Keratinocyte (primary cell): Measurements from ENCODE around the gene LYZL4. TPM values are rescaled to one million over a fixed set of nuclear protein-coding genes. Genes with fewer than 3 reads are reported as not detected.

Source experiments
- DNase-seq: peaks from one replicate; pipeline ENCODE4 v3.0.0-alpha.2; 2011; ENCODE audit warnings: low read depth, missing footprints, low spot score
- FAIRE-seq: peaks from 2 replicates; lab custom pipeline; 2011; peaks lifted over from hg19 to GRCh38; lab: Jason Lieb, UNC
- H2AFZ ChIP-seq: 2 replicates; pipeline ENCODE4 v1.6.0; 2012; ENCODE audit warnings: low read length, control low read depth, inconsistent platforms; ENCODE audit not compliant: control insufficient read depth
- H3K27ac ChIP-seq: 2 replicates; pipeline ENCODE4 v1.5.1; 2011; ENCODE audit warnings: low read length; ENCODE audit not compliant: control insufficient read depth, insufficient read depth
- H3K27me3 ChIP-seq: 3 replicates; pipeline ENCODE4 v1.6.0; 2011; ENCODE audit warnings: low read length; ENCODE audit not compliant: control insufficient read depth, insufficient read depth; ENCODE audit errors: extremely low read depth
- H3K36me3 ChIP-seq, 2 experiments: 2 replicates in 1 of 2; 3 replicates in 1 of 2; pipeline ENCODE4 v1.5.1; 2011; ENCODE audit warnings: low read length in 2 of 2, mild to moderate bottlenecking in 1 of 2; ENCODE audit not compliant: control insufficient read depth in 2 of 2, insufficient read depth in 2 of 2; ENCODE audit errors: extremely low read depth in 1 of 2
- H3K4me1 ChIP-seq: 3 replicates; pipeline ENCODE4 v1.5.1; 2011; ENCODE audit warnings: low read length; ENCODE audit not compliant: control insufficient read depth, insufficient read depth; ENCODE audit errors: extremely low read depth
- H3K4me2 ChIP-seq: 3 replicates; pipeline ENCODE4 v1.6.0; 2011; ENCODE audit warnings: low read depth, low read length; ENCODE audit not compliant: control insufficient read depth, insufficient read depth; ENCODE audit errors: extremely low read depth
- H3K4me3 ChIP-seq, 3 experiments: fragments of 200-600 bp in 1 of 3; sonication (generic) in 1 of 3; 2 replicates in 2 of 3; 3 replicates in 1 of 3; pipeline ENCODE4 v1.5.1; 2011 to 2016; ENCODE audit warnings: low read length in 3 of 3, mild to moderate bottlenecking in 3 of 3, control low read depth in 2 of 3, inconsistent platforms in 1 of 3, low read depth in 1 of 3, mixed read lengths in 1 of 3, mixed run types in 1 of 3, moderate library complexity in 1 of 3; ENCODE audit not compliant: control insufficient read depth in 2 of 3, insufficient read depth in 2 of 3; ENCODE audit errors: extremely low read depth in 1 of 3
- H3K79me2 ChIP-seq: 2 replicates; pipeline ENCODE4 v1.6.0; 2012; ENCODE audit warnings: low read length; ENCODE audit not compliant: control insufficient read depth, insufficient read depth
- H3K9ac ChIP-seq: 3 replicates; pipeline ENCODE4 v1.6.0; 2011; ENCODE audit warnings: low read length; ENCODE audit not compliant: control insufficient read depth, insufficient read depth; ENCODE audit errors: extremely low read depth
- H3K9me1 ChIP-seq: 3 replicates; pipeline ENCODE4 v1.6.0; 2011; ENCODE audit warnings: low read length; ENCODE audit not compliant: control insufficient read depth, insufficient read depth; ENCODE audit errors: extremely low read depth
- H3K9me3 ChIP-seq: 2 replicates; pipeline ENCODE4 v1.5.1; 2012; ENCODE audit warnings: low read depth, low read length; ENCODE audit not compliant: control insufficient read depth
- H4K20me1 ChIP-seq: 3 replicates; pipeline ENCODE4 v1.6.0; 2011; ENCODE audit warnings: low read length; ENCODE audit not compliant: control insufficient read depth, insufficient read depth; ENCODE audit errors: extremely low read depth
- CTCF ChIP-seq, 3 experiments: IDR thresholded peaks in 1 of 3; conservative IDR thresholded peaks in 1 of 3; optimal IDR thresholded peaks in 1 of 3; 2 replicates in 2 of 3; 3 replicates in 1 of 3; pipeline versions ENCODE3 to v1.5.1; 2011; ENCODE audit warnings: low read length in 3 of 3, mild to moderate bottlenecking in 3 of 3, moderate library complexity in 2 of 3, control low read depth in 1 of 3, inconsistent platforms in 1 of 3; ENCODE audit not compliant: insufficient read depth in 2 of 3; ENCODE audit errors: extremely low read depth in 1 of 3
- EZH2 ChIP-seq: IDR thresholded peaks from one replicate; pipeline ENCODE4 v1.6.1; 2012; ENCODE audit warnings: inconsistent platforms, mild to moderate bottlenecking, low read length, moderate library complexity
- dilution Hi-C: fragments of 300-500 bp; cut with MboI; formaldehyde crosslinking; loops from one replicate; pipeline ENCODE4 v1.7.0; 2020; ENCODE audit warnings: low sequenced_read_pairs; ENCODE audit not compliant: extremely low pct_ligation_motif_present
- polyA plus RNA-seq, 5 experiments: library from polyadenylated mRNA; depleted of rRNA in 3 of 5; stranded (reverse) in 3 of 5; stranded (forward) in 1 of 5; unstranded in 1 of 5; fragments of >200 nt; gene quantifications; 1 replicate in 1 of 5; 2 replicates in 3 of 5; 3 replicates in 1 of 5; pipeline versions ENCODE4 v1.2.1 to v1.2.3, GENCODE V29; 2011 to 2012; ENCODE audit warnings: missing spikeins in 2 of 5, low read depth in 1 of 5, low replicate concordance in 1 of 5

LYZL4 gene
- polyA plus RNA-seq, 1 donor (not counting 4 experiments of a cell fraction or from before 2014, with no cell fraction given): not detected

- H3K9me1 ChIP-seq: no peaks in the 10 kb centered on the region
- H3K4me1 ChIP-seq: peaks cover 2% of the 10 kb centered on the region
- no peak overlapping the region for H3K4me2 ChIP-seq
- no peaks in the 10 kb centered on the region for H3K36me3 ChIP-seq
- FAIRE-seq: no peak
- DNase-seq: no peak
- no peak overlapping the region for H3K27ac ChIP-seq
- H3K9me3 ChIP-seq: no peaks in the 10 kb centered on the region
- no peak overlapping the region for H3K9ac ChIP-seq
- TF ChIP-seq CTCF (optimal IDR thresholded peaks at IDR 0.05 in 1 of 3, IDR thresholded peaks at IDR 0.05 in 1 of 3, conservative IDR thresholded peaks at IDR 0.05 in 1 of 3; ENCODE audit: extremely low read depth in 1 of 3, insufficient read depth in 2 of 3, low read length in 3 of 3) (no peak), EZH2 (no peak)
- no peaks in the 10 kb centered on the region for H3K79me2 ChIP-seq
- no peak overlapping the region for H3K4me3 ChIP-seq
- dilution Hi-C loops: no loop called here
- no peak overlapping the region for H2AFZ ChIP-seq
- H4K20me1 ChIP-seq: no peaks in the 10 kb centered on the region
- peaks cover 1% of the 10 kb centered on the region for H3K27me3 ChIP-seq
These were observed 7.9 kb downstream of the LYZL4 start for GRCh38 chr3:42402394-42403096.

GRCh38 chr3:42398080-42398479, 12.3 kb downstream of the LYZL4 start:
- peaks cover 16% of the 10 kb centered on the region for H3K27me3 ChIP-seq
- H3K27ac ChIP-seq: no peak overlapping the region
- no peaks in the 10 kb centered on the region for H3K79me2 ChIP-seq
- H3K9ac ChIP-seq: no peak overlapping the region
- no peak overlapping the region for H3K4me2 ChIP-seq
- H3K9me1 ChIP-seq: no peaks in the 10 kb centered on the region
- H3K4me1 ChIP-seq: no peaks in the 10 kb centered on the region
- no peak overlapping the region for H3K4me3 ChIP-seq
- no peak for TF ChIP-seq CTCF (optimal IDR thresholded peaks at IDR 0.05 in 1 of 3, IDR thresholded peaks at IDR 0.05 in 1 of 3, conservative IDR thresholded peaks at IDR 0.05 in 1 of 3; ENCODE audit: extremely low read depth in 1 of 3, insufficient read depth in 2 of 3, low read length in 3 of 3)
- no peak for TF ChIP-seq EZH2
- dilution Hi-C loops: no loop called here
- FAIRE-seq: no peak
- no peaks in the 10 kb centered on the region for H4K20me1 ChIP-seq
- H3K9me3 ChIP-seq: no peaks in the 10 kb centered on the region
- H3K36me3 ChIP-seq: no peaks in the 10 kb centered on the region
- no peak for DNase-seq
- H2AFZ ChIP-seq: no peak overlapping the region
